GM13976 (cell line): ENCODE data around the gene PTGIR.

Experiments
- DNase-seq: peaks from one replicate; pipeline ENCODE4 v3.0.0; 2012; ENCODE audit warnings: low spot score
- in situ Hi-C: fragments of 300-500 bp; cut with MboI; formaldehyde crosslinking; loops from one replicate; pipeline ENCODE4 v1.12.0; 2022; ENCODE audit warnings: low sequenced_read_pairs, mixed read lengths, inconsistent platforms; ENCODE audit not compliant: unreplicated experiment
- TF ChIP-seq, protein P1 (sequence below): IDR thresholded peaks from 2 replicates; pipeline ENCODE4 v1.5.1; 2012; ENCODE audit warnings: borderline replicate concordance, mild to moderate bottlenecking; ENCODE audit not compliant: insufficient read depth; ENCODE audit errors: extremely low read depth, missing control alignments, control extremely low read depth

PTGIR gene

DNA sequence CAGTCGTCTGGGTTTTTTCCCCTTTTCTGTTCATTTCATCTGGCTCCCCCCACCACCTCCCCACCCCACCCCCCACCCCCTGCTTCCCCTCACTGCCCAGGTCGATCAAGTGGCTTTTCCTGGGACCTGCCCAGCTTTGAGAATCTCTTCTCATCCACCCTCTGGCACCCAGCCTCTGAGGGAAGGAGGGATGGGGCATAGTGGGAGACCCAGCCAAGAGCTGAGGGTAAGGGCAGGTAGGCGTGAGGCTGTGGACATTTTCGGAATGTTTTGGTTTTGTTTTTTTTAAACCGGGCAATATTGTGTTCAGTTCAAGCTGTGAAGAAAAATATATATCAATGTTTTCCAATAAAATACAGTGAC is 14.5 kb downstream of the PTGIR start:
- TF ChIP-seq, protein P1, sequence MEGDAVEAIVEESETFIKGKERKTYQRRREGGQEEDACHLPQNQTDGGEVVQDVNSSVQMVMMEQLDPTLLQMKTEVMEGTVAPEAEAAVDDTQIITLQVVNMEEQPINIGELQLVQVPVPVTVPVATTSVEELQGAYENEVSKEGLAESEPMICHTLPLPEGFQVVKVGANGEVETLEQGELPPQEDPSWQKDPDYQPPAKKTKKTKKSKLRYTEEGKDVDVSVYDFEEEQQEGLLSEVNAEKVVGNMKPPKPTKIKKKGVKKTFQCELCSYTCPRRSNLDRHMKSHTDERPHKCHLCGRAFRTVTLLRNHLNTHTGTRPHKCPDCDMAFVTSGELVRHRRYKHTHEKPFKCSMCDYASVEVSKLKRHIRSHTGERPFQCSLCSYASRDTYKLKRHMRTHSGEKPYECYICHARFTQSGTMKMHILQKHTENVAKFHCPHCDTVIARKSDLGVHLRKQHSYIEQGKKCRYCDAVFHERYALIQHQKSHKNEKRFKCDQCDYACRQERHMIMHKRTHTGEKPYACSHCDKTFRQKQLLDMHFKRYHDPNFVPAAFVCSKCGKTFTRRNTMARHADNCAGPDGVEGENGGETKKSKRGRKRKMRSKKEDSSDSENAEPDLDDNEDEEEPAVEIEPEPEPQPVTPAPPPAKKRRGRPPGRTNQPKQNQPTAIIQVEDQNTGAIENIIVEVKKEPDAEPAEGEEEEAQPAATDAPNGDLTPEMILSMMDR = no peak
- in situ Hi-C loops = loop anchor here (5.0 kb wide), 1 partner anchor 52 kb away; the partner anchor contains the start of gene DACT3
- DNase-seq = no peak

GRCh38 chr19:46609511-46610412 is 15.1 kb downstream of the PTGIR start:
- in situ Hi-C loops = loop anchor here (5.0 kb wide), 1 partner anchor 53 kb away; the partner anchor contains the start of gene DACT3
- TF ChIP-seq, protein P1 = no peak
- peak; percentile 17 for DNase-seq

- TF ChIP-seq, protein P1 = no peak
Measured at GRCh38 chr19:46608581-46609345, 16.1 kb downstream of the PTGIR start.

DNA sequence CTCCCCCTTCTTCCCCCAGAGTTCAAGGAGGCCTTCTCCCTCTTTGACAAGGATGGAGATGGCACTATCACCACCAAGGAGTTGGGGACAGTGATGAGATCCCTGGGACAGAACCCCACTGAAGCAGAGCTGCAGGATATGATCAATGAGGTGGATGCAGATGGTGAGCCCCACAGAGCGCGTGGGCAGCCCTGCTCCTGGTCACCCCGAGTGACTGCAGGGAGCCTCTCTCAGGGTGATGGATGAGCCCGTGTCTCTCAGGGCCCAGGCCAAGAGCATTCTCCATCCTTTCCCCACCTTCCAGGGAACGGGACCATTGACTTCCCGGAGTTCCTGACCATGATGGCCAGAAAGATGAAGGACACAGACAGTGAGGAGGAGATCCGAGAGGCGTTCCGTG is 16.7 kb downstream of the PTGIR start:
- TF ChIP-seq, protein P1 = no peak
- no peak for DNase-seq
- in situ Hi-C loops = no loop called here

More at GRCh38 chr19:46608581-46609345, 16.1 kb downstream of the PTGIR start:
- DNase-seq = peak; percentile 16
- in situ Hi-C loops = no loop called here

DNA sequence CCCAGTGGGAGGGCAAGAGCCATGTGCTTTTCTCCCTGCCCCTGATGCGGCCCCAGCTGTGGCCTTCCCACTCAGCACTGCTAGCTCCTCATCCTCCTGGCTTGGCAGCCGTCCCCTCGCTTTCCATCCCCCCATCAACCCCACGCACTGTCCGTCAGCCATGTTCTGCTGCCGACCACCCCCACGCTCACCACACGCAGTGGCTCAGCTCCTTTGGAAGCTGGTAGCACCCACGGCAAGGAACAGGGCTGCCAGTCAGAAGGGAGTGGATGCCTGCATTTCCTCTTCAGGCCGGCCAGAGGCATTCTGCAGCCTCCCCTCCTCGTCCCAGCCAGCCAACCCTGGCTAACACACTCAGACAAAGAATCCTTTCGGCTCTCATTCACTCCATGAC is 17.4 kb downstream of the PTGIR start:
- TF ChIP-seq, protein P1 = no peak
- DNase-seq = no peak
- in situ Hi-C loops = no loop called here

DNA sequence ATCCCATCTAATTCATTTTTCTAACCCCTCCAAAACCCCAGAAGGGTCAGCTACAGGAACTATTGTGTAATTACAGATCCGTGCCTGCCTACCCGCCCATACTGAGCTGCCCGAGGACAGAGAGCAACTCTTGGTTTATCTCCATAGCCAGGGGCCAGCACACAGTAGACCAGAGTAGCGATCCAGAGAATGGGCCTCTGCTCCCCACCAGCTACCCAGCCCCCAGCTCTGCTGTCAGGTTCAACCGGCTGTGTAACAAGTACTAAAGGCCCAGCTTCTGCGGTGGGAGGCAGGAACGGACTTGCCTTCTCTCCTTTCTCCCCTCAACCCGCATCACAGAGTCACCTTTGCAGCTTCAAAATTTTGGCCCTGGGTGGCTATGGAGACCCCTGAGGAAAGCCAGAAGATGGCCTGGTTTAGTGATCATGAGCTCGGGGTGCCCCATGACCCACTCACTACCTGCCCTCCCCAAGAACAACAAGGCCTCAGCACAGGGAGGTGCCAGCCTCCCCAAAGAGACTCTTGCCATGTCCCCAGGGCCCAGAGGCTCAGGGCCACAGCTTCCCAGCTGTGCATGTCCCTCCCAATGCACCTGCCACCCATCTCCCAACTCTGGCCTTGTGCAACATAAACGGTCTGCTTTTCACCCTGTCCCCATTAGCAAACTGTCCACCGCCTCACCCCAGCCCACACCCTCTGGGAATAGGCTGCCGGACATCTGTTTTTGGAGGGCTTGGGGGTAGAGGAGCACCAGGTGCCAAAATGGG is 18.0 kb downstream of the PTGIR start:
- in situ Hi-C loops = no loop called here
- TF ChIP-seq, protein P1 = no peak
- DNase-seq = peak; percentile 8
